Transverse colon (tissue), 4 donors: ENCODE data around the gene TIAM1. TPM values are rescaled to one million over a fixed set of nuclear protein-coding genes. Genes with fewer than 3 reads are reported as not detected.
A peak's percentile ranks its signal among the peaks of the same experiment; 100 is the strongest.

Source experiments
- DNase-seq: peaks from one replicate; pipeline ENCODE4 v3.0.0-alpha.2; 2019
- H3K27ac ChIP-seq, 4 donors: fragments of 200-600 bp; sonication (generic); 2 replicates each; pipeline ENCODE4 v1.5.1; 2016 to 2018; ENCODE audit warnings: inconsistent platforms in 4 of 4
- H3K27me3 ChIP-seq: fragments of 200-600 bp; sonication (generic); 2 replicates; pipeline ENCODE4 v1.5.1; 2017; ENCODE audit warnings: inconsistent platforms
- H3K36me3 ChIP-seq, 4 donors: fragments of 200-600 bp; sonication (generic); 2 replicates each; pipeline ENCODE4 v1.5.1; 2017 to 2019; ENCODE audit warnings: inconsistent platforms in 4 of 4
- H3K4me1 ChIP-seq, 4 donors: fragments of 200-600 bp; sonication (generic); 2 replicates each; pipeline ENCODE4 v1.5.1; 2017 to 2020; ENCODE audit warnings: inconsistent platforms in 4 of 4
- H3K4me3 ChIP-seq, 4 donors: fragments of 200-600 bp; sonication (generic); 1 replicate in 1 of 4; 2 replicates in 3 of 4; pipeline versions ENCODE4 v1.5.1 to v1.6.1; 2017 to 2019; ENCODE audit warnings: inconsistent platforms in 4 of 4
- H3K9me3 ChIP-seq, 2 donors: fragments of 200-600 bp; sonication (generic); 2 replicates each; pipeline ENCODE4 v1.5.1; 2017 to 2019; ENCODE audit warnings: inconsistent platforms in 2 of 2
- CTCF ChIP-seq, 5 experiments: fragments of 200-600 bp in 3 of 5; fragments of 450-650 bp in 2 of 5; sonication (generic) in 3 of 5; IDR thresholded peaks; 1 replicate in 2 of 5; 2 replicates in 3 of 5; pipeline ENCODE4 v1.5.1; 2016 to 2017; ENCODE audit warnings: antibody characterized with exemption in 5 of 5, inconsistent platforms in 3 of 5, mild to moderate bottlenecking in 2 of 5, moderate library complexity in 1 of 5
- EP300 ChIP-seq: sonication (generic); formaldehyde crosslinking; IDR thresholded peaks from one replicate; pipeline ENCODE4 v1.6.1; 2017; ENCODE audit warnings: antibody characterized with exemption, low read depth
- POLR2A ChIP-seq: fragments of 450-650 bp; IDR thresholded peaks from one replicate; pipeline ENCODE4 v1.6.1; 2016; ENCODE audit warnings: antibody characterized with exemption, mild to moderate bottlenecking, moderate library complexity
- POLR2AphosphoS5 ChIP-seq, 3 donors: sonication (generic); formaldehyde crosslinking; IDR thresholded peaks; one replicate each; pipeline ENCODE4 v1.6.1; 2016; ENCODE audit warnings: antibody characterized with exemption in 3 of 3
- WGBS, 2 donors: methylation state at CpG; one replicate each; pipeline ENCODE4 v1.1.5; 2018; ENCODE audit warnings: low coverage in 1 of 2; 5-methylcytosine and 5-hydroxymethylcytosine counted together
- in situ Hi-C, 4 donors: fragments of 200-750 bp; cut with MboI; loops; one replicate each; pipeline versions ENCODE4 v1.15.0 to v1.15.1; 2017; ENCODE audit warnings: low sequenced_read_pairs in 3 of 4, low pct_ligation_motif_present in 1 of 4, low pct_unique_long_range_greater_than_20kb in 1 of 4
- intact Hi-C: fragments of 100-400 bp; cut with DNase I; formaldehyde crosslinking; loops from one replicate; pipeline ENCODE4 v1.15.1; 2023; ENCODE audit warnings: low total_unique reads
- total RNA-seq, 4 donors: library from RNA; depleted of rRNA; stranded (reverse); fragments of >200 nt; gene quantifications; one replicate each; pipeline ENCODE4 v1.1.0, GENCODE V29; 2016

Gene TIAM1
- total RNA-seq, 4 donors from 2014 or later, result 4.5 to 18.9 (median 6.5) TPM

- DNase-seq, result no peak
- TF ChIP-seq EP300, result no peak
- no peak for TF ChIP-seq POLR2A
- no peak for TF ChIP-seq POLR2AphosphoS5 (IDR thresholded peaks at IDR 0.05)
- no peak for TF ChIP-seq CTCF (IDR thresholded peaks at IDR 0.05)
- in situ Hi-C loops (loop anchor here in 1 of 4 donors (10.0 kb wide), 1 partner anchor 62 kb away; no protein-coding TSS in a partner anchor), intact Hi-C loops (no loop called here)
- H3K36me3 ChIP-seq, result no peaks in the 10 kb centered on the region
- WGBS, 2 donors, result 85 to 90% methylated on average over 2 to 4 of the region's 4 CpGs
- H3K4me1 ChIP-seq, result peaks cover 0 to 20% (median 0%) of the 10 kb centered on the region in 4 donors
- H3K4me3 ChIP-seq, result no peak overlapping the region
- no peaks in the 10 kb centered on the region for H3K27me3 ChIP-seq
- peak overlapping the region in 1 of 4 donors; percentile 21 for H3K27ac ChIP-seq
- H3K9me3 ChIP-seq, result no peaks in the 10 kb centered on the region
Measured at GRCh38 chr21:31176725-31177124, 167.3 kb downstream of the TIAM1 start.

- Histone ChIP-seq H3K9me3 (no peaks in the 10 kb centered on the region), H3K4me1 (peaks cover 0 to 20% (median 0%) of the 10 kb centered on the region in 4 donors), H3K36me3 (no peaks in the 10 kb centered on the region), H3K27me3 (no peaks in the 10 kb centered on the region), H3K4me3 (no peak overlapping the region), H3K27ac (peak overlapping the region in 1 of 4 donors; percentile 21)
- in situ Hi-C loops (loop anchor here in 1 of 4 donors (10.0 kb wide), 1 partner anchor 61 kb away; no protein-coding TSS in a partner anchor), intact Hi-C loops (no loop called here)
- TF ChIP-seq POLR2A (no peak), CTCF (IDR thresholded peaks at IDR 0.05) (no peak), POLR2AphosphoS5 (IDR thresholded peaks at IDR 0.05) (no peak), EP300 (no peak)
- DNase-seq, result no peak
- 69 to 78% methylated on average over 2 of the region's 2 CpGs for WGBS, 2 donors
Measured at GRCh38 chr21:31176080-31176551, 167.9 kb downstream of the TIAM1 start.

- no peaks in the 10 kb centered on the region for H3K27me3 ChIP-seq
- H3K4me1 ChIP-seq, result peaks cover 0 to 20% (median 0%) of the 10 kb centered on the region in 4 donors
- intact Hi-C loops, result no loop called here
- H3K9me3 ChIP-seq, result no peaks in the 10 kb centered on the region
- no peak for TF ChIP-seq POLR2AphosphoS5 (IDR thresholded peaks at IDR 0.05)
- no peak for TF ChIP-seq POLR2A
- TF ChIP-seq EP300, result no peak
- TF ChIP-seq CTCF (IDR thresholded peaks at IDR 0.05), result no peak
- in situ Hi-C loops, result loop anchor here in 1 of 4 donors (10.0 kb wide), 1 partner anchor 59 kb away; no protein-coding TSS in a partner anchor
- 65 to 70% methylated on average over 10 to 25 of the region's 25 CpGs for whole genome bisulfite sequencing, 2 donors
- no peak for DNase-seq
- H3K36me3 ChIP-seq, result no peaks in the 10 kb centered on the region
- no peak overlapping the region for H3K4me3 ChIP-seq
- peak overlapping the region; percentile 2 to 45 (median 22) for H3K27ac ChIP-seq
Measured at GRCh38 chr21:31173881-31174555, 170.0 kb downstream of the TIAM1 start.

GRCh38 chr21:31172328-31172727 lies 171.7 kb downstream of the TIAM1 start:
- TF ChIP-seq EP300 (no peak), POLR2AphosphoS5 (IDR thresholded peaks at IDR 0.05) (no peak), CTCF (IDR thresholded peaks at IDR 0.05) (no peak), POLR2A (no peak)
- Histone ChIP-seq H3K36me3 (no peaks in the 10 kb centered on the region), H3K9me3 (no peaks in the 10 kb centered on the region), H3K27me3 (no peaks in the 10 kb centered on the region), H3K27ac (no peak overlapping the region), H3K4me1 (peaks cover 0 to 20% (median 0%) of the 10 kb centered on the region in 4 donors), H3K4me3 (no peak overlapping the region)
- intact Hi-C loops (no loop called here), in situ Hi-C loops (loop anchor here in 1 of 4 donors (10.0 kb wide), 1 partner anchor 58 kb away; no protein-coding TSS in a partner anchor)
- DNase-seq, result no peak
- 65 to 78% methylated on average over 3 to 6 of the region's 6 CpGs for WGBS, 2 donors
